22Rv1 (cell line): Measurements from ENCODE around the gene AGAP1.

ENCODE experiments used
- H3K27ac ChIP-seq: fragments of 450-650 bp; 2 replicates; pipeline ENCODE4 v1.5.1; 2017
- CTCF ChIP-seq: fragments of 450-650 bp; IDR thresholded peaks from 2 replicates; pipeline ENCODE4 v1.5.1; 2017; ENCODE audit warnings: mild to moderate bottlenecking
- ZFX ChIP-seq: fragments of 450-650 bp; IDR thresholded peaks from 2 replicates; pipeline ENCODE4 v1.6.1; 2017; ENCODE audit warnings: antibody characterized with exemption, borderline replicate concordance

The AGAP1 gene

DNA sequence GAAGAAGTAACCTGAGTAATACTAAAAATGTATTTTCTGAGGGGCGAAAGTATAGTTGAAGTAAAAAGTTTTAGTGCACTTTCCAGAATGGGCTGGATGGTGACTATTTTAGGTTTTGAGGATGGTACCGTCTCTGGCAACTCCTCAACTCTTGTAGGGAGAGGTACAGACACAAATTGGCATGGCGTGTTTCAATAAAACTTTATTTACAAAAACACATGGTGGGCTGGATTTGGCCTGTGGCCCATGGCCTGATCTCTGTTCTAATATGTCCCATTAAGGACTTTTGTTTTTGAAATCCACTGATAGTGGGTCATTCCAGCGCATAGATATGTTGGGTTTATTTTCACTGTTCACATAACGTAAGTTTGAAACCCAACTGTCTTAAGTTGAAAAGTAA is 132.8 kb downstream of the AGAP1 start:
- no peak overlapping the region for H3K27ac ChIP-seq
- TF ChIP-seq CTCF (no peak), ZFX (no peak)

- TF ChIP-seq ZFX (no peak), CTCF (no peak)
- no peak overlapping the region for H3K27ac ChIP-seq
Observed at GRCh38 chr2:235627682-235628081, 133.8 kb downstream of the AGAP1 start.

DNA sequence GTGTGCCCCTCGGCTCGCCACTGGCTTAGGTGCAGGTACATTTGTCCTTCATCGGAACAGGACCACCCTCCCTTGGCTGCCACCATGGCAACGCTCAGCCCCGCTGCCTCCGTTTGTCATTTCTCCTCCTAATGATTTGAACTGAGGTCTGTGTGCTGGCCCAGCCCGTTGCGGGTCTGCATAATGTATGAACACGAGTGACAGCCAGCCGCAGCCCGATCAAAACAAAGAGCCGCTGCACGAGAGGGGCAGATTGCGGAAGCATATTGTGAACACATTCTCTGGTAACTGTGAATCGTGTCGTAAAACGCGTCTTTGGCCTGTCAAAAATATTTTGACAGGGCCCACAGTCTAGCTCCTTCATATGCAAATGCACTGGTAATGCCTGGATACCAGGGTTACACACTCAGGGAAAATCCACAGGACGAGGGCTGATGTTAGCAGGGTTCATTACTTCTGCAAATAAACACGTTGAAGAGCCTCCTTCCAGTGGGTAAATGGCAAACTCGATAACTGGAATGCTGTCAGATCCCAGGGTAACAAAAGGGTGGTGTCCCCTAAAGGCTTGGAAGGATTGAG is 137.0 kb downstream of the AGAP1 start:
- no peak for TF ChIP-seq ZFX
- no peak for TF ChIP-seq CTCF
- no peak overlapping the region for H3K27ac ChIP-seq

GRCh38 chr2:235634435-235635158 is 140.8 kb downstream of the AGAP1 start:
- no peak overlapping the region for H3K27ac ChIP-seq
- TF ChIP-seq CTCF: no peak
- TF ChIP-seq ZFX: no peak

- TF ChIP-seq ZFX (no peak), CTCF (no peak)
- H3K27ac ChIP-seq: no peak overlapping the region
Observed at GRCh38 chr2:235636546-235636945, 142.7 kb downstream of the AGAP1 start.

DNA sequence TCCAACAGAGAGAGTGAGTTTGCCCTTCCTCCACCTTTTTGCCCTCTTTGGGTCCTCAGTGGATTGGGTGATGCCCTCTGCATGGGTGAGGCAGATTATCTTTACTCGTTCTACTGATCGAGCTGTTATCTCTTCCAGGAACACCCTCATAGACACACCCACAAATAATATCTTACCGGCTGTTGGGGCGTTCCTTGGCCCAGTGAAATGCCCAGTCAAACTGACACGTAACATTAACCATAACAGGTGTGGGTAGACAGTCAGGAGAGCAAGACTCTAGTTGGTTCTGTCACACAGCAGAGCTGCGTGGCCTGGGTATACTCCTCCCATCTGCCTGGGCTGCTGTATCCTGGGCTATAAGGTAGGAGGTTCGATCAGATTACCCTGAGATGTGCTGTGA is 144.1 kb downstream of the AGAP1 start:
- TF ChIP-seq ZFX (no peak), CTCF (no peak)
- H3K27ac ChIP-seq: no peak overlapping the region
